Muscle of arm (tissue), 12 donors: ENCODE data around the gene CXCL17. TPM values are rescaled to one million over a fixed set of nuclear protein-coding genes. Genes with fewer than 3 reads are reported as not detected.

Source experiments
- DNase-seq: peaks from one replicate; pipeline ENCODE4 v3.0.0-alpha.2; 2013
- polyA plus RNA-seq, 12 donors: library from polyadenylated mRNA; unstranded; fragments of 120-200 nt; gene quantifications; one replicate each; pipeline ENCODE4 v1.2.1, GENCODE V29; 2013; ENCODE audit not compliant: insufficient read length in 12 of 12

CXCL17 gene
- polyA plus RNA-seq, 12 donors, result 1.5 to 3.2 (median 2.0) TPM; not detected in 9

GRCh38 chr19:42397263-42398166 lies 45.2 kb downstream of the CXCL17 start:
- DNase-seq, result no peak

- peak; percentile 99 for DNase-seq
These were observed 46.1 kb downstream of the CXCL17 start for GRCh38 chr19:42396381-42397262.

GRCh38 chr19:42394751-42395150 lies 48.0 kb downstream of the CXCL17 start:
- DNase-seq, result no peak

- no peak for DNase-seq
These were observed 50.6 kb downstream of the CXCL17 start for GRCh38 chr19:42392165-42392564.

- DNase-seq, result no peak
These were observed 52.8 kb downstream of the CXCL17 start, which contains the start of gene CNFN for GRCh38 chr19:42389899-42390298. Gene CNFN, minus strand, starts transcription at chr19:42390297. Its CDS starts 1,260 bp downstream, at chr19:42389037.

- DNase-seq, result no peak
These were observed 53.8 kb downstream of the CXCL17 start for GRCh38 chr19:42388851-42389489.

DNA sequence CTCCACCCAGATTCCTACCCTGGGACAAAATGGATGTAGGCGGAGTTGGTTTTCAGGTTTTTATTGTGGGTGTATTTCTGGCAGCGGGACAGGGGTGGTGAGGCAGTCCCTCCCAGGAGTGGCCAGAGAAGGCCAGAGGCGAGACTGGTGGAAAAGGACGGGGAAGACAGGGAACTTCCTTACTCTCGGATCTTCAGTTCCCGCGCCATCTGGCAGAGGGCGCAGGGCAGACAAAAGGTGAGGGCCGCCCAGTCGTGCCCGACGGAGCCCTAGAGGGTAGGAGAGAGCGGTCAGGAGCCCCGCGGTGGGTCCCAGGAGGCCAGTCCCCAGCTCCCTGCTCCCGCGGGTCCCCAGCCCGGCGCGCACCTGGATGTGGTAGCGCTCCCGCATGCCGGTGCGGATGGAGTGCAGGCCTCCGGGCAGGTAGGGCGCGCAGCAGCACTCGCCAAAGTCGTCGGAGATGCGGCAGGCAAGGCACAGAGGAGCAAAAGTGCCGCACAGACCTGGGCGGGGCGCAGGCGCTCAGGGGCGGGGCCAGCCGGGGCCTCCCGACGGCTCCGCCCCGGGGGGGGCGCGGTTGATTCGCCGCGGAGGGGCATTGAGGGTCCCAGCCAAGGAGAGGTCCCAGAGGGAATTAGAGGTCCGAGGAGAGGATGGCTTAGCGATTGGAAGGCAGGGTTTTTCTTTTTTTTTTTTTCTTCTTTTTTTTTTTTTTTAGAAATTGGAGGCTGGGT lies 55.6 kb downstream of the CXCL17 start:
- no peak for DNase-seq

DNA sequence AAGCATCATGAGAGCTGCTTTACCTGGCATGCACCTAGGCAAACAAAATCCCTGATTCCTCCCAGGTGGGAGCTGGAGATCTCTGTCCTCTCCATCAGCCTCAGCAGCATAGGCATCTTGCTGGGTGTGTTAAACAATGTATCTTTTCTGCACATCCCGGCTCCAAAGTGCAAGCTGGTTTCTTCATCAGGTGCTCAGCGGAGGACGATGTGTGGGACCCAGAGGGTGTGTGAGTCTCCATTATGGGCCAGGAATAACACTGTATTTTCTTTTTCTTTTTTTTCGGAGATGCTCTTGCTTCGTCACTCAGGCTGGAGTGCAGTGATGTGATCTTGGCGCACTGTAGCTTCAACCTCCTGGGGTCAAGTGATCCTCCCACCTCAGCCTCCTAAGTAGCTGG lies 62.6 kb downstream of the CXCL17 start:
- DNase-seq, result no peak

Other genes starting within 250 kb of the CXCL17 start
- gene DEDD2, start 225.3 kb downstream of the CXCL17 start, polyA plus RNA-seq, result 10 to 100 TPM in 9 of 12 donors, 1 to 10 TPM in 1, not detected in 2; 9.9 to 17.4 (median 12.0) TPM
- 1 to 10 TPM in 11 of 12 donors, not detected in 1; 4.5 to 8.4 (median 6.8) TPM for gene ZNF526, start 222.6 kb downstream of the CXCL17 start, polyA plus RNA-seq
- gene GSK3A, start 200.3 kb downstream of the CXCL17 start, polyA plus RNA-seq, result 10 to 100 TPM in 11 of 12 donors, not detected in 1; 36.1 to 84.0 (median 42.9) TPM
- 10 to 100 TPM in 11 of 12 donors, not detected in 1; 27.1 to 66.4 (median 32.7) TPM for gene ERF, start 187.8 kb downstream of the CXCL17 start, polyA plus RNA-seq
- gene CIC, start 173.7 kb downstream of the CXCL17 start, polyA plus RNA-seq, result 10 to 100 TPM in 11 of 12 donors, not detected in 1; 25.3 to 66.6 (median 31.6) TPM
- gene PRR19, start 140.8 kb downstream of the CXCL17 start, polyA plus RNA-seq, result 1 to 10 TPM in 2 of 12 donors, under 1 TPM in 8, not detected in 2; 0.34 to 1.8 (median 0.62) TPM
- 10 to 100 TPM in 11 of 12 donors, not detected in 1; 20.2 to 37.1 (median 28.1) TPM for gene PAFAH1B3, start 140.3 kb downstream of the CXCL17 start, polyA plus RNA-seq
- gene TMEM145, start 129.6 kb downstream of the CXCL17 start, polyA plus RNA-seq, result under 1 TPM in 10 of 12 donors, not detected in 2; 0.12 to 0.56 (median 0.26) TPM
- 10 to 100 TPM in 11 of 12 donors, not detected in 1; 19.3 to 31.5 (median 23.5) TPM for gene MEGF8, start 117.3 kb downstream of the CXCL17 start, polyA plus RNA-seq
- gene CNFN, start 52.6 kb downstream of the CXCL17 start, polyA plus RNA-seq, result 1 to 10 TPM in 2 of 12 donors, under 1 TPM in 3, not detected in 7; 0.47 to 4.1 (median 0.61) TPM
- 10 to 100 TPM in 2 of 12 donors, 1 to 10 TPM in 9, not detected in 1; 4.0 to 20.1 (median 7.2) TPM for gene LIPE, start 15.6 kb downstream of the CXCL17 start, polyA plus RNA-seq
- 10 to 100 TPM in 1 of 12 donors, 1 to 10 TPM in 10, not detected in 1; 1.1 to 20.0 (median 2.0) TPM for gene CEACAM1, start 85.5 kb upstream of the CXCL17 start, polyA plus RNA-seq
- 1 to 10 TPM in 1 of 12 donors, under 1 TPM in 6, not detected in 5; 0.08 to 1.1 (median 0.15) TPM for gene CEACAM8, start 152.0 kb upstream of the CXCL17 start, polyA plus RNA-seq